ENCODE results near the gene RAB11FIP4.
"Not testable (repeated sequence)": the region's sequence is repeated elsewhere in the genome, so short reads cannot be mapped to it uniquely, and the experiment has no call there.

- not testable (repeated sequence) for TF ChIP-seq CTCF (conservative IDR thresholded peaks at IDR 0.05; ENCODE audit: low read length); EZH2phosphoT487 (IDR thresholded peaks at IDR 0.05; ENCODE audit: borderline replicate concordance)
Measured at GRCh38 chr17:31382668-31383275, 8.7 kb upstream of the RAB11FIP4 start.
